ENCODE measurements around the gene ASB6.
A peak's percentile ranks its signal among the peaks of the same experiment; 100 is the strongest.
"Not testable (repeated sequence)": the region's sequence is repeated elsewhere in the genome, so short reads cannot be mapped to it uniquely, and the experiment has no call there.

The ASB6 gene

DNA sequence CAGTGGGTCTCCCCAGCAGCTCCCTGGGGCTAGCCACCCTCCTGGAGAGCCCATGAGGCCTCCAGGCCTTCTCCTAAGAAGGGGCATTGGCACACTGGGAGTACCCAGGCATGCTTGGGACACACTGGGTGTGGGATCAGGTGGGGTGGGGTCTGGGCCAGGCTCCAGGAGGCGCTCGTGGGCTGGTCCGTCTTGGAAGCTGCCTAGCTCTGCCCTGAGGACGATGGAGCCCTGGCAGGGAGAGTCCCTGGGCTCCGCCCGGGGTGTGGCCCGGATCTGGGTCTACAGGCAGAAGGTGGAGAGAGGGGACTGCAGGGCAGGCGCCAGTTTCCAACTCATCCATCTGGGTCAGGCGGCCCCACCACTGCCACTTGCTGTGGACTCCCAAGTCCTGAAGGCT, 25.9 kb upstream of the ASB6 start:
- DNase-seq (ENCODE audit: low read depth in 2 of 2) = no peak

- no peak for DNase-seq (ENCODE audit: low read depth in 2 of 2)
These were observed 25.4 kb upstream of the ASB6 start for GRCh38 chr9:129667378-129667777.

GRCh38 chr9:129666575-129666974, 24.6 kb upstream of the ASB6 start:
- DNase-seq (ENCODE audit: low read depth in 2 of 2) = no peak

- DNase-seq (ENCODE audit: low read depth in 2 of 2) = no peak
These were observed 24.0 kb upstream of the ASB6 start for GRCh38 chr9:129665814-129666520.

- DNase-seq (ENCODE audit: low read depth in 2 of 2) = peak in 1 of 2 donors; percentile 37
These were observed 23.4 kb upstream of the ASB6 start, which contains the start of gene PRRX2 for GRCh38 chr9:129665389-129665775. Gene PRRX2 (plus strand): TSS chr9:129665647. CDS start chr9:129665868, 221 bp downstream.

DNA sequence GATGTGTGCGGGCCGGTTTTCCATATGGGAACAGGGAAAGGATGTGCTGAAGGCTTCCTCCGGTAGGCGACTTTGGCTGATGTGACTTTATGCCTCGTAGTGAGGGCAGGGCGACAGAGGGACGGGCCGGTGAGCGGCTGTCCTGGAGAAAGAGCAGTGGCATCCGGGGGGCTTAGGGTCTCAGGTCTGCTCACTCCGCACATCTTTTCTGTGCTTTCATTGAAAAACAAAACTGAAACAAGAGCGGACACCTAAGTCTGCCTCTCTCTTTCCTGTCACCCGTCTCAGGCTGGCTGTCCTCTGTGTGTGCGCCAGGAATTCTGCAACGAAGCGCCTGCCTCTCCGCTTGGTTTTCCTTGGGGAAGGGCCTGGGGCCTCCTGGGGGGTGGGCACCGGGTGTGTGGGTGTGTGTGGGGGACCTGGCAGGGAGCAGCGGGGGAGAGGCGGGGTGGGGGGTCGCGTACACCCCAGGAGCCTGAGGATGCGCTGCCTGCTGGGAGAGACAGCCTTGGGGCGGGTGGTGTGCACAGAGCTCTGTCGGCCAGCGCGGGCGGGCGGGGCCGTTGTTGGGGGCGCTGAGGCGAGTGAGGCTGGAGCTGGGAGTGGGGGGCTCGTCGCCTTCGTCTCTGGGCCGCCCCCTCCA, 22.9 kb upstream of the ASB6 start:
- DNase-seq (ENCODE audit: low read depth in 2 of 2) = no peak

GRCh38 chr9:129662239-129662638, 20.3 kb upstream of the ASB6 start:
- not testable (repeated sequence) for DNase-seq (ENCODE audit: low read depth in 2 of 2)

- DNase-seq (ENCODE audit: low read depth in 2 of 2) = no peak
These were observed 19.1 kb upstream of the ASB6 start for GRCh38 chr9:129661029-129661428.

GRCh38 chr9:129656795-129657390, 14.9 kb upstream of the ASB6 start:
- DNase-seq (ENCODE audit: low read depth in 2 of 2) = no peak

DNA sequence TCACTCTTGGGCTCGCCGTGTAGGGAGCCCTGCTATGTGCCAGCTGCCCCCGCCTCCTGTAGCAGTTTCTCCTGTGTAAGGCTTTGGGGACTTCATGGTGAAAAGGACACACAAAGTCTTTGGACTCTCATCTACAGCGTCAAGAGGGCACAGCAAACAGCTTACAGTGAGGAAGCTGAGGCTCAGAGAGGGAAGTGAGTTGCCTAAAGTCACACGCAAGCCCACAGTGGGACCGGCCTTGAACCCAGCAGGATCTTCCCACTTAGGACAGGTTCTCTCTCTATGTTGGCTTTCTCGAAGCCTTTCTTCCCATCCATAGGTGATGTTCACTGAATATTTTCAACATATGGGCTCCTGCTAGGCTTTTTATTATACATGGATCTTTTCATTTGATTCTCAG, 13.7 kb upstream of the ASB6 start:
- no peak for DNase-seq (ENCODE audit: low read depth in 2 of 2)

DNA sequence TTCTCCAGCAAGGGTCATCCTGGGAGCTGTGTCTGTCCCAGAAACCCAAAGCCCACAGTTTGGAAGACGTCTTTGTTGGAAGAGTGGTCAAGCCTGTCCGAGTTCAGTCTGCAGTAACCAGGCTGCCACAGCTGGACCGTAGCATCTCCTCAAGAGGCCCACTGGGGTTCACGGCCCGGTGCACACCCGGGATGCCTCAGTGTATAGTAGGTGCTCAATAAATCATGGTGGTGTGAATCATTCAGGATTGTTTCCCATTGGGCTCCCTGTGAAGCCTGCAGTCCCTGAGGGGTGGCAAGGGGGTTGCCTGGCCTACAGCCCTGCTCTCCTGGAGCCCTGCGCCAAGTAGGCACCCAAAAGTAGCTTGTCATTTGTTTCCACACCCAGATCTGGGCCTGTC, 13.2 kb upstream of the ASB6 start:
- no peak for DNase-seq (ENCODE audit: low read depth in 2 of 2)

DNA sequence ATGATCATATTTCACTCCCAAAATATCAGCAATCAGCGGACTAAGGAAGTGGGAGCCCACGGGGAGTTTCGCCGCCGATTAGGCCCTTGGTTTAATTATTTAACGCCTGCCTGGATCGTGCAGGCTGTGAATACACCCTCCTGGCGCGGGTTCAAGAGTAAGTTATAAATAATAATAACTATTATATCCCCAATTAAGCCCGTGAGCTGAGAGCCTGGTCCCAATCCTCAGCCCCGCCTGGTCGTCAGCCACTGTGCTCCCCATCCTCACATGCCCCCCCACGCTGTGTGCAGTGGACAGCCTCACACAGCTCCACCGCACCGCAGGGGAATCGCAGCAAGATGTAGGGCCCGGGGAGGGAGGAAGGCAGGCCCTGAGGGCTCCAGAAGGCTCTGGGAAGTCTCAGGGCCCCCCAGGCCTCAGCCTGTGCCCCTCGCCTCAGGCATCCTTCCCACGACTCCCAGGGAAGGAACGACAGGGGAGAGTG, 12.6 kb upstream of the ASB6 start:
- no peak for DNase-seq (ENCODE audit: low read depth in 2 of 2)

- DNase-seq (ENCODE audit: low read depth in 2 of 2) = no peak
These were observed 12.0 kb upstream of the ASB6 start for GRCh38 chr9:129653823-129654553.

DNA sequence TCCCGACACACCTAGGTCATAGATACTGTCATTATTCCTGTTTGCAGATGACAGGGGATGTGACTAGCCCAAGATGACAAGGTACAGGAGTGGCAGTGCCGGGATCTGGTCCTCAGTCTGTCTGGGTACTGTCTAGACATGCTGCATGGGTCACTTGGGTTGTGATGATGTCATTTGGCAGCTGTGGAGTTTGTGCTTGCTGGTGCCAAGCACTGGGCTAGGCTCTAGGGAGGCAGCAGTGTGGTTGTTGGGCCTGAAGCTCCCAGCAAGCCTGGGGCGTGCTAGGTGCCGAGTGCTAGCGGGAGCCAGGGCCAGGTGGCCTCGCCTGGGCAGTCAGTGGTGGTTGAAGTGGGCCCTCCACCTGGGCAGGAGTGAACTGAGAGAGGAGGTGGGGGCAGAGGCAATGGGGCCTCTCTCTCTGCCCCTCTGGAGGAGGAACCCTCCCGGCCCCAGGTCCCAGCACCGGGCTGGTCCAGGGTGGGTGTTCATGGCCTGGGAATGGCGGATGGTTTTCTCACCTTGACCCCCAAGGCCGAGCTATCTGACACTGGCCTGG, 8.8 kb upstream of the ASB6 start:
- no peak for DNase-seq (ENCODE audit: low read depth in 2 of 2)

DNA sequence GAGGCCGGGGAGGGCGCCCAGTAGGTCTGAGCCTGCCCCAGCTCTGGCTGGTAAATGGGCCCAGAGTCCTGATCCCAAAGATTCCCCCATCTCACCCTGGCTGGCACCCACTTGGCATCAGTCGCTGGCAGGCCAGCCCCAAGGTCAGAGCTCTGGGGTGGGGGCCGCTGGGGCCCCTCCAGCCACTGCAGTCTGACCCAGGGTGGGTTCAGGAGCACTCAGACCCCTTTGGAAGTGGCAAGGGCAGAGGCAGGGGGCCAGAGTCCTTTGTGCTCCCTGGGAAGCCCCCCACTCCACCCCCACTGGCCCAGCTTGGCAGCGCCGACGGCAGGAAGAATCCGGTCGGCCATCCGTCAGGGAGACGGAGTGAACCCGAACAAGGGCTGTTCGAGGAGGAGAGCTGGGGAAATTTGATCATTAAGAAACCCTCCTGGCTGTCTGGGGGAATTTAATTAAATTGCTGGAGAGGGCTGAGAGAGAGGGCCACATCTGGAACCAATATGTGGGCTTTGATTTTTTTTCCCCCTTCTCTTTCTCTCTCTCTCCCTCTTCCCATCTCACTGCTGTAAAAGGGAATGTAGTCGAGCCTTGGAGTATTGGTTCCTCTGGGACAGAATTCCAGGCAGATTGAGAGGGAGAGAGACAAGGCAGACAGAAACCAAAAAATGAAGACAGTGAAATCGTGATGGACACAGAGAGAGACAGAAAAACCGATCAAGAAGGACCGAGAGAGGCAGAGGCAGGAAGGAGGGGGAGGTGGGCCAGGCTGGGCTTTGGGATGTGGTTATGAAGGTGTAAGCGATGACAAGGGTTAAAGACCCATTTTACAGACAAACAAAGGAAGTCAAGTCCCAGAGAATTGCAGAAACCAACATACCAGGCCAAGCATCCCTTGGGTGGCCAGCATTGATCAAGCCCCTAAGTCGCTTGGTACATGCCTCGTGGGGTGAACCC, 8.1 kb upstream of the ASB6 start:
- DNase-seq (ENCODE audit: low read depth in 2 of 2) = no peak

GRCh38 chr9:129648764-129649115, 6.8 kb upstream of the ASB6 start:
- DNase-seq (ENCODE audit: low read depth in 2 of 2) = no peak

DNA sequence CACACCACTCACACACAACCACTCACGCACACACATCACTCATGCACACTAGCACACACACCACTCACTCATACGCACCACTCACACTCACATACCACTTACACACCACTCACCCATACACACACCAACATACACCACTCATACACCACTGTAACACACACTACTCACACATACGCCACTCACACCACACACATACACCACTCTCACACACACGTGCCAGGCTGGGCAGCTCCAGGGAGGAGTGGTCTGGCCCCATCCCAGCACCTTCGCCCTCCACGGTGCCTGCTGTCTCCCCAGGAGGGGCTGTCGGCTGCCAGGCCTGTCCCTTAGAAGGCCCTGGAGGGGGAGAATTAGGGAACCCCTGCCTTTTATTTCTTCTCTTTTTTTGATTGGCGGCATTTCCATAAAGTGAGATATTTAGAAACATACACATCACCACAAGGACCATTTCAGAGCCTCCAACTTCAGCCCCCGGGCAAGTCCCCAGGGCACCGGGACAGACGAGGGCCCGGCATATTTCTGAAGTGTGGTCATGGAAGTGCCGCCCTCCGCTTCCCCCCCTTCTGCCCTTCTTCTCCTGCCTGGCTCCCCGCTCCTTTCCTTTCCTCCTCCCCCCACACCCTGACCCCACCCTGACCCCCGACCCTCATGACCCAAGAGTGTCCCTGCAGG, 6.3 kb upstream of the ASB6 start:
- DNase-seq (ENCODE audit: low read depth in 2 of 2) = no peak

GRCh38 chr9:129647635-129648034, 5.7 kb upstream of the ASB6 start:
- DNase-seq (ENCODE audit: low read depth in 2 of 2) = no peak

DNA sequence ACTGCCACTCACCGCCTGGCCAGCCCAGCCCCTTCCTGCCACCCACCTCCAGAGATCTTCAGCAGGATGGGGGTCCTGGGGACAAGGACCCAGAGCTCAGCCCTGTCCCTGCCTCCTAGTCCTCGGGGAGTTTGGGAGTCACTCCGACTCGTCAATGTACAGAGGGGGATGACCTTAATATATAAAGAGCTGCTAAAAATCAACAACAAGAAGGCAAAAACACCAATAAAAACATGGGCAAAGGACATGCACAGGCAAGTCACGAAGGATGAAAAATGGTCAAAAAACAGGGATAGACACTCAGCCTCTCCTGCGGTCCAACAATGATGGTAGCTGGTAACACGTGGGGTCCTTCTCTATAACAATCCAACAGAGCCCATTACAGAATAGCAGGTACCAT, 4.7 kb upstream of the ASB6 start:
- no peak for DNase-seq (ENCODE audit: low read depth in 2 of 2)

GRCh38 chr9:129646252-129646651, 4.3 kb upstream of the ASB6 start:
- DNase-seq (ENCODE audit: low read depth in 2 of 2) = no peak
